Activated B cell treated with CpG ODN at 0.5 μM for 24 hours (primary cell): ENCODE data around the gene SAMM50. TPM values are rescaled to one million over a fixed set of nuclear protein-coding genes. Genes with fewer than 3 reads are reported as not detected.
A peak's percentile ranks its signal among the peaks of the same experiment; 100 is the strongest.

Experiments used
- ATAC-seq: fragments of 200-7000 bp; cut with Tn5 transposase; one replicate; pipeline ENCODE4 v1.10.0; 2021; ENCODE audit warnings: low read depth, mild to moderate bottlenecking, moderate library complexity
- CTCF ChIA-PET: fragments of 350-600 bp; sonication (Branson Sonifier 250); formaldehyde crosslinking; loops from one replicate; lab custom pipeline; 2021; ENCODE audit warnings: antibody characterized with exemption; lab: Charles Lee
- POLR2A ChIA-PET: fragments of 350-600 bp; sonication (Branson Sonifier 250); formaldehyde crosslinking; loops from one replicate; lab custom pipeline; 2021; ENCODE audit warnings: antibody characterized with exemption; lab: Charles Lee
- DNase-seq: peaks from one replicate; pipeline ENCODE4 v3.0.0; 2022
- H3K27ac Mint-ChIP-seq: one replicate; pipeline ENCODE4 v1.8.0; 2020; ENCODE audit warnings: mixed read lengths
- H3K27me3 Mint-ChIP-seq: one replicate; pipeline ENCODE4 v1.8.0; 2021; ENCODE audit warnings: mixed read lengths
- H3K36me3 Mint-ChIP-seq: one replicate; pipeline ENCODE4 v1.8.0; 2021; ENCODE audit warnings: low read depth, mixed read lengths
- H3K4me1 Mint-ChIP-seq: one replicate; pipeline ENCODE4 v1.8.0; 2021; ENCODE audit warnings: mixed read lengths
- H3K4me3 Mint-ChIP-seq: one replicate; pipeline ENCODE4 v1.8.0; 2020; ENCODE audit warnings: mild to moderate bottlenecking, mixed read lengths
- H3K9me3 Mint-ChIP-seq: one replicate; pipeline ENCODE4 v1.8.0; 2020; ENCODE audit warnings: mixed read lengths
- intact Hi-C: fragments of 100-400 bp; cut with micrococcal nuclease; formaldehyde crosslinking; loops from one replicate; pipeline ENCODE4 v1.15.1; 2024
- total RNA-seq: library from RNA; stranded (reverse); gene quantifications from 2 replicates; pipeline ENCODE4 v1.2.3, GENCODE V29; 2022
- TF ChIP-seq, protein P1 (sequence below): fragments of 200-600 bp; IDR thresholded peaks from one replicate; pipeline ENCODE4 v1.8.0; 2022; ENCODE audit warnings: antibody characterized with exemption, mild to moderate bottlenecking

The SAMM50 gene
- total RNA-seq, 1 donor from 2014 or later: 51.2 TPM

GRCh38 chr22:44019846-44020245, 64.6 kb downstream of the SAMM50 start:
- no peak overlapping the region for H3K27ac Mint-ChIP-seq
- DNase-seq (no peak), ATAC-seq (no peak)
- intact Hi-C loops: no loop called here
- no peaks in the 10 kb centered on the region for H3K9me3 Mint-ChIP-seq
- ChIA-PET CTCF (interaction anchor here (1.1 to 1.5 kb wide), 2 partner anchors 61 to 66 kb away, joined by 3 to 6 read pairs; no protein-coding TSS in a partner anchor), POLR2A (interaction anchor here (0.7 kb wide), 2 partner anchors 54 to 163 kb away, joined by 3 to 7 read pairs; no protein-coding TSS in a partner anchor)
- no peak overlapping the region for H3K4me3 Mint-ChIP-seq
- TF ChIP-seq, protein P1, sequence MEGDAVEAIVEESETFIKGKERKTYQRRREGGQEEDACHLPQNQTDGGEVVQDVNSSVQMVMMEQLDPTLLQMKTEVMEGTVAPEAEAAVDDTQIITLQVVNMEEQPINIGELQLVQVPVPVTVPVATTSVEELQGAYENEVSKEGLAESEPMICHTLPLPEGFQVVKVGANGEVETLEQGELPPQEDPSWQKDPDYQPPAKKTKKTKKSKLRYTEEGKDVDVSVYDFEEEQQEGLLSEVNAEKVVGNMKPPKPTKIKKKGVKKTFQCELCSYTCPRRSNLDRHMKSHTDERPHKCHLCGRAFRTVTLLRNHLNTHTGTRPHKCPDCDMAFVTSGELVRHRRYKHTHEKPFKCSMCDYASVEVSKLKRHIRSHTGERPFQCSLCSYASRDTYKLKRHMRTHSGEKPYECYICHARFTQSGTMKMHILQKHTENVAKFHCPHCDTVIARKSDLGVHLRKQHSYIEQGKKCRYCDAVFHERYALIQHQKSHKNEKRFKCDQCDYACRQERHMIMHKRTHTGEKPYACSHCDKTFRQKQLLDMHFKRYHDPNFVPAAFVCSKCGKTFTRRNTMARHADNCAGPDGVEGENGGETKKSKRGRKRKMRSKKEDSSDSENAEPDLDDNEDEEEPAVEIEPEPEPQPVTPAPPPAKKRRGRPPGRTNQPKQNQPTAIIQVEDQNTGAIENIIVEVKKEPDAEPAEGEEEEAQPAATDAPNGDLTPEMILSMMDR: no peak
- H3K27me3 Mint-ChIP-seq: no peaks in the 10 kb centered on the region
- H3K4me1 Mint-ChIP-seq: peaks cover 44% of the 10 kb centered on the region
- peaks cover 7% of the 10 kb centered on the region for H3K36me3 Mint-ChIP-seq

- no peak for ATAC-seq
- Mint-ChIP-seq H3K36me3 (peaks cover 11% of the 10 kb centered on the region), H3K4me3 (no peak overlapping the region), H3K4me1 (peaks cover 52% of the 10 kb centered on the region), H3K27ac (peak overlapping the region; percentile 3), H3K27me3 (no peaks in the 10 kb centered on the region), H3K9me3 (no peaks in the 10 kb centered on the region)
- TF ChIP-seq, protein P1: no peak
- no peak for DNase-seq
- intact Hi-C loops: no loop called here
- ChIA-PET CTCF (interaction anchor here (0.8 to 2.2 kb wide), 3 partner anchors 25 to 60 kb away, joined by 3 to 6 read pairs (median 6); no protein-coding TSS in a partner anchor), POLR2A (no interaction called here)
These were observed 65.7 kb downstream of the SAMM50 start for GRCh38 chr22:44020981-44021380.

DNA sequence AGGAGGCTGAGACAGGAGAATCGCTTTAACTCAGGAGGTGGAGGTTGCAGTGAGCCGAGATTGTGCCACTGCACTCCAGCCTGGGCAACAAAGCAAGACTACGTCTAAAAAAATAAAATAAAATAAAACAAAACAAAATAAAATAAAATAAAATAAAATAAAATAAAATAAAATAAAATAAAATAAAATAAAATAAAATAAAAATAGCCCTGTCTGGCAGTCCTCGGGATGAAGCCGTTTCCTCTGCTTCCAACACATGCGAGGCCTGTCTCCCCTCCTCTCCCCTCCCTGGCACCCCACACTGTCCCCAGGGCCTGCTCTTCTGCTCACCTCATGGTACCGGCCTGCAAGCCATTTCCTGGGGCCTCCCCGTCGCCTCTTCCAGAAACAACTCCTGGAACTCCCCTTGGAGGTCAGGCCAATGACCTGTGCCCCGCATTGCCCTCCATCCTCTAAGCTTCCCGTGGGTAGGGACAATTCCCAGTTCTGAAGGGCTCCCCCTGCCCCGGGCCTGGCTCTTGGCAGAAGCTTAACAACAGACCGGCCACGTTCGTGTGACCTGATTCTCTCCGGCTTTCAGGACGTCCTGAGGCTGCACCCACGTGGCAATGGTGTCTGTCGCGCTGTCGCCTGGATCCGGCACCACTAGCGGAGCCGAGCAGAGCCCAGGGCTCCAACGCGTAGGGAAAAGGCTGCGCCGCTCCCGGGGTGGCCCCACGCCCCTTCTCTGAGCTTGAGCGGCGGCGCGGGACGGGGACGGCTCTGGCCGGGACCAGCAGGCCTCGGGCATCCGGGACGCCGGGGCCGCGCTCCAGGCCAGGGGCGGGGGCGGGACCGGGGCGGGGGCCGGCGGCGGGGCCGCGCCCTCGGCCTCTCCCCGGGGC, 68.4 kb downstream of the SAMM50 start:
- peak overlapping the region; percentile 92 for H3K27ac Mint-ChIP-seq
- peaks cover 15% of the 10 kb centered on the region for H3K36me3 Mint-ChIP-seq
- DNase-seq (peak; percentile 67), ATAC-seq (peak; percentile 14)
- H3K4me3 Mint-ChIP-seq: peak overlapping the region; percentile 89
- ChIA-PET CTCF (interaction anchor here (0.7 to 2.8 kb wide), 6 partner anchors 20 to 62 kb away, joined by 3 to 19 read pairs (median 4); no protein-coding TSS in a partner anchor), POLR2A (interaction anchor here (0.5 to 7.0 kb wide), 12 partner anchors 11 to 158 kb away, joined by 3 to 61 read pairs (median 7); partner anchors contain the start of gene SAMM50)
- TF ChIP-seq, protein P1: no peak
- no peaks in the 10 kb centered on the region for H3K27me3 Mint-ChIP-seq
- H3K9me3 Mint-ChIP-seq: no peaks in the 10 kb centered on the region
- intact Hi-C loops: loop anchor here (2.0 kb wide), 1 partner anchor 157 kb away; the partner anchor contains the start of gene PARVG
- peaks cover 67% of the 10 kb centered on the region for H3K4me1 Mint-ChIP-seq

GRCh38 chr22:44024288-44024921, 69.2 kb downstream of the SAMM50 start, which contains the start of gene PARVB:
PARVB (plus strand) TSS chr22:44024302; CDS start chr22:44024340, 38 bp downstream.
- H3K27ac Mint-ChIP-seq: peak within 1 kb of the TSS; percentile 100
- peak; percentile 5 for ATAC-seq
- CTCF ChIA-PET: interaction anchor here (1.2 to 2.8 kb wide), 5 partner anchors 20 to 61 kb away, joined by 3 to 19 read pairs (median 5); no protein-coding TSS in a partner anchor
- peak; percentile 55 for DNase-seq
- H3K9me3 Mint-ChIP-seq: no peaks in the 10 kb centered on the region
- TF ChIP-seq, protein P1: no peak
- H3K27me3 Mint-ChIP-seq: no peaks in the 10 kb centered on the region
- POLR2A ChIA-PET: interaction anchor here (0.9 to 7.0 kb wide), 10 partner anchors 13 to 157 kb away, joined by 3 to 61 read pairs (median 7); partner anchors contain the start of gene SAMM50
- H3K4me3 Mint-ChIP-seq: peak within 1 kb of the TSS; percentile 89
- H3K36me3 Mint-ChIP-seq: peaks cover 15% of the 10 kb centered on the region
- peaks cover 70% of the 10 kb centered on the region for H3K4me1 Mint-ChIP-seq
- intact Hi-C loops: loop anchor here (2.0 kb wide), 1 partner anchor 156 kb away; the partner anchor contains the start of gene PARVG
